ENCODE data around the gene UBAC1. TPM values are rescaled to one million over a fixed set of nuclear protein-coding genes. Genes with fewer than 3 reads are reported as not detected.
"Not testable (repeated sequence)": the region's sequence is repeated elsewhere in the genome, so short reads cannot be mapped to it uniquely, and the experiment has no call there.

UBAC1 gene
- total RNA-seq, 4 donors from 2014 or later: 218 to 263 (median 248) TPM

DNA sequence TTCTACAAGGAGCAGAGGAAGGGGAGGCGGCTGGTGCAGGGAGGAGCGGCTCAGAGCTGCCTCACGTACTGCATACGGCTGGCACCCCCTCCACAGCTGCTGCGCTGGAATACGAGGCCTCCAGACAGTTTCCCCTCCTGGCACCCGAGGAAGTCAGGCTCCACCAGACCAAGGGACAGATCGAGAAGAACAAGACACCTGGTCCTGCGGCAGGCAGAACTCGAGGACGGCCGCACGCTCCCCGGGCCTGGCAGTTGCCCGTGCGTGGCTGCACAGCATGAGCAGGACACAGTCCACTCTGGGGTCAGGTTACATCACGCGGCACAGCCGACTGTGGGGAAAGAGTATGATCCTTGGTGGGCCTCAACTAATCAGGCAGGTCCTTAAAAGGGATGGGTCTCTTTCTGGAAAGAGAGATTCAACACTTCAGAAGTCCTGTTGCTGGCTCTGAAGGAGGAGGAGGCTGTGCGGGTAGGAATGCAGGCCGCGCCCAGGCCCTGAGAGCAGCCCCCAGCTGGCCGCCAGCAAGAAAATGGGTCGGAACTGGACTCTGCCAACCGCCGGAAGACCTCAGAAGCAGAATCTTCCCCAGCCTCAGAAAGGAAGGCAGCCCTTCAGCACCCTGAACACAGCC is 11.6 kb downstream of the UBAC1 start:
- Histone ChIP-seq H3K27me3 (no peaks in the 10 kb centered on the region), H3K9me3 (no peaks in the 10 kb centered on the region), H3K4me3 (no peak overlapping the region), H3K27ac (peak overlapping the region; percentile 97 to 100 (median 100)), H3K4me1 (peaks cover 80 to 81% of the 10 kb centered on the region in 2 donors), H3K36me3 (peaks cover 0 to 64% of the 10 kb centered on the region in 2 donors)
- ATAC-seq: peak; percentile 30 to 43
- intact Hi-C loops (cut with DNase I; ENCODE audit: low total_unique reads) (loop anchor here (2.0 to 5.0 kb wide), 2 partner anchors 43 to 1537 kb away; partner anchors contain the start of gene CAMSAP1), in situ Hi-C loops (cut with MboI; ENCODE audit: low sequenced_read_pairs in 4 of 4) (no loop called here)
- DNase-seq: peak; percentile 94 to 96
- TF ChIP-seq POLR2A (IDR thresholded peaks at IDR 0.05): peak; percentile 58 to 79
- TF ChIP-seq, protein P1, sequence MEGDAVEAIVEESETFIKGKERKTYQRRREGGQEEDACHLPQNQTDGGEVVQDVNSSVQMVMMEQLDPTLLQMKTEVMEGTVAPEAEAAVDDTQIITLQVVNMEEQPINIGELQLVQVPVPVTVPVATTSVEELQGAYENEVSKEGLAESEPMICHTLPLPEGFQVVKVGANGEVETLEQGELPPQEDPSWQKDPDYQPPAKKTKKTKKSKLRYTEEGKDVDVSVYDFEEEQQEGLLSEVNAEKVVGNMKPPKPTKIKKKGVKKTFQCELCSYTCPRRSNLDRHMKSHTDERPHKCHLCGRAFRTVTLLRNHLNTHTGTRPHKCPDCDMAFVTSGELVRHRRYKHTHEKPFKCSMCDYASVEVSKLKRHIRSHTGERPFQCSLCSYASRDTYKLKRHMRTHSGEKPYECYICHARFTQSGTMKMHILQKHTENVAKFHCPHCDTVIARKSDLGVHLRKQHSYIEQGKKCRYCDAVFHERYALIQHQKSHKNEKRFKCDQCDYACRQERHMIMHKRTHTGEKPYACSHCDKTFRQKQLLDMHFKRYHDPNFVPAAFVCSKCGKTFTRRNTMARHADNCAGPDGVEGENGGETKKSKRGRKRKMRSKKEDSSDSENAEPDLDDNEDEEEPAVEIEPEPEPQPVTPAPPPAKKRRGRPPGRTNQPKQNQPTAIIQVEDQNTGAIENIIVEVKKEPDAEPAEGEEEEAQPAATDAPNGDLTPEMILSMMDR (IDR thresholded peaks at IDR 0.05 in 4 of 5, conservative IDR thresholded peaks at IDR 0.05 in 1 of 5): peak in 1 of 5 experiments; percentile 52

DNA sequence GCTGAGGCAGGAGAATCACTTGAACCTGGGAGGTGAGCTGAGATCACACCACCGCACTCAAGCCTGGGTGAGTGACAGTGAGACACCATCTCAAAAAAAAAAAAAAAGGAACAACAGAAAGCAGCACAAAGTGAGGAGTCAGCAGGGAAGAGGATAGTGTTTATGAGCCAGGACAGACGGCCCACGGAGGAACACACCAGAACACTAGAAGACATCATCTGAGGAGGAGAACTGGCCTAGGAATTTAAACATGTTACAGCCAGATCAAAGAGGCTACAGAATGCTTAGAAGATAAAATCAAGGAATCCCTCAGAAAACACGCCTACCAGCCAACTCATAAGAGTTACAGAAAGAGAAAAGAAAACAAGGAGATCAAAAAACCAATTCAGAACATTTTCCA is 12.2 kb downstream of the UBAC1 start:
- in situ Hi-C loops (cut with MboI; ENCODE audit: low sequenced_read_pairs in 4 of 4): no loop called here
- peak overlapping the region; percentile 97 to 100 (median 100) for H3K27ac ChIP-seq
- ATAC-seq (no peak), DNase-seq (no peak)
- no peaks in the 10 kb centered on the region for H3K27me3 ChIP-seq
- H3K4me3 ChIP-seq: no peak overlapping the region
- H3K36me3 ChIP-seq: peaks cover 3 to 65% of the 10 kb centered on the region in 2 donors
- H3K4me1 ChIP-seq: peaks cover 75 to 80% of the 10 kb centered on the region in 2 donors
- H3K9me3 ChIP-seq: no peaks in the 10 kb centered on the region
- intact Hi-C loops (cut with DNase I; ENCODE audit: low total_unique reads): loop anchor here (2.0 kb wide), 1 partner anchor 42 kb away; the partner anchor contains the start of gene CAMSAP1
- no peak for TF ChIP-seq POLR2A (IDR thresholded peaks at IDR 0.05)
- TF ChIP-seq, protein P1 (IDR thresholded peaks at IDR 0.05 in 4 of 5, conservative IDR thresholded peaks at IDR 0.05 in 1 of 5): no peak

DNA sequence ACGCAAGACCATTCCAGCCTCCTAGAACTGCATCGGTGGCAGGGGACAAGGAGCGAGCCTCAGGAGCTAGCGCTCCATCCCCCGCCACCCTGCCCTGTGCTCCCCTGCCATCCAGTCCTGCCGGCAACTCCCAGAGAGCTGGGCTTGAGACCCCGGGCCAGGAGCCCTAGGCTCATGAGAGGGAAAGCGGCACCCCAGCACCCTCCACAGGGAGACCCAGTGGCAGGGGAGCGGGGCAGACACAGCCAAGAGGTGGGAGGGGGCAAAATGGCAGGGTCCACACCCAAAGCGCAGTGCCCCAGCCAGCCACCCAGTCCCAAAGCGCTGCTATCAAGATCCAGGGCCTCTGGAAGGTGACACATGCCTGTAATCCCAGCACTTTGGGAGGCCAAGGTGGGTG is 12.7 kb downstream of the UBAC1 start:
- TF ChIP-seq POLR2A (IDR thresholded peaks at IDR 0.05): no peak
- TF ChIP-seq, protein P1 (IDR thresholded peaks at IDR 0.05 in 4 of 5, conservative IDR thresholded peaks at IDR 0.05 in 1 of 5): no peak
- H3K27ac ChIP-seq: peak overlapping the region; percentile 97 to 100 (median 100)
- peaks cover 70 to 77% of the 10 kb centered on the region in 2 donors for H3K4me1 ChIP-seq
- DNase-seq (no peak), ATAC-seq (no peak)
- no peak overlapping the region for H3K4me3 ChIP-seq
- no peaks in the 10 kb centered on the region for H3K9me3 ChIP-seq
- H3K27me3 ChIP-seq: no peaks in the 10 kb centered on the region
- intact Hi-C loops (cut with DNase I; ENCODE audit: low total_unique reads) (loop anchor here (2.0 kb wide), 1 partner anchor 42 kb away; the partner anchor contains the start of gene CAMSAP1), in situ Hi-C loops (cut with MboI; ENCODE audit: low sequenced_read_pairs in 4 of 4) (no loop called here)
- peaks cover 3 to 66% of the 10 kb centered on the region in 2 donors for H3K36me3 ChIP-seq

DNA sequence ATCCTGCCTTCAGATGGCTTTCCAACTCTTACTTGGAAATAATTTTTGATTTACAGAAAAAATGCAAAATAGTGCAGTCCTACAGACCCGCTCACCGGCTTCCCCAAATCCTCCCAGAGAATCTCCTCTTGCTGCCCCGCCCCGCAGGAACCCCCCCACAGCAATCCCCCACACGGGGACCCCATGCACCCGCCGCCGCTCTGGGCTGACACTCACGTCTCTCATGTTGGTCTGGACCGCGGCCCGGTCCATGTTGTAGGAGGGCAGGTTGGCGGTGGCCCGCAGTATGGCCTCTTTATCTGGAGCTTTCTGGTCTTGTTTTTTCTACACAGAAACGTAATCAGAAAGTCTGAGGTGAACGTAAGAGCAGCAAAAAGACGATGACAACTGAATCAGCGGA is 13.6 kb downstream of the UBAC1 start:
- intact Hi-C loops (cut with DNase I; ENCODE audit: low total_unique reads): loop anchor here (2.0 kb wide), 1 partner anchor 21 kb away; no protein-coding TSS in a partner anchor
- ATAC-seq (no peak), DNase-seq (no peak)
- H3K9me3 ChIP-seq: no peaks in the 10 kb centered on the region
- H3K36me3 ChIP-seq: peaks cover 3 to 60% of the 10 kb centered on the region in 2 donors
- peak overlapping the region; percentile 97 to 100 (median 100) for H3K27ac ChIP-seq
- TF ChIP-seq, protein P1 (IDR thresholded peaks at IDR 0.05 in 4 of 5, conservative IDR thresholded peaks at IDR 0.05 in 1 of 5): no peak
- no peak for TF ChIP-seq POLR2A (IDR thresholded peaks at IDR 0.05)
- H3K4me3 ChIP-seq: no peak overlapping the region
- no peaks in the 10 kb centered on the region for H3K27me3 ChIP-seq
- peaks cover 66 to 68% of the 10 kb centered on the region in 2 donors for H3K4me1 ChIP-seq
- in situ Hi-C loops (cut with MboI; ENCODE audit: low sequenced_read_pairs in 4 of 4): no loop called here

DNA sequence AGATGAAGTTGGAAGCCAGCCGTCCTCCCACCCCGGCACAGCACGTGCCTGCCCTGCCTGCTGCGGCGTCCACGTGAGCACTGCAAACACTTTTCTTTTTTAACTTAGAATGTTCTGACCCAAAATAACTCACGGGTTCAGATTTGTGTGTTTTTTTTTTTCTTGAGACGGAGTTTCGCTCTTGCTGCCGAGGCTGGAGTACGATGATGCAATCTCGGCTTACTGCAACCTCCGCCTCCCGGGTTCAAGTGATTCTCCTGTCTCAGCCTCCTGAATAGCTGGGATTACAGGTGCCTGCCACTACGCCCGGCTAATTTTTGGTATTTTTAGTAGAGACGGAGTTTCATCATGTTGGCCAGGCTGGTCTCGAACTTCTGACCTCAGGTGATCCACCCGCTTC is 14.1 kb downstream of the UBAC1 start:
- DNase-seq; in situ Hi-C loops (cut with MboI; ENCODE audit: low sequenced_read_pairs in 4 of 4); H3K9me3 ChIP-seq; H3K27me3 ChIP-seq; H3K4me3 ChIP-seq: not testable (repeated sequence)
- intact Hi-C loops (cut with DNase I; ENCODE audit: low total_unique reads): loop anchor here (2.0 kb wide), 1 partner anchor 20 kb away; no protein-coding TSS in a partner anchor
- H3K36me3 ChIP-seq: peaks cover 3 to 63% of the 10 kb centered on the region in 2 donors
- peak in 1 of 2 donors; percentile 12 for ATAC-seq
- peak overlapping the region; percentile 97 to 100 (median 100) for H3K27ac ChIP-seq
- H3K4me1 ChIP-seq: peaks cover 66 to 70% of the 10 kb centered on the region in 2 donors

Measured in gastrocnemius medialis (tissue), 4 donors.